Neuronal stem cell (in vitro differentiated cells): ENCODE data around the gene CDH23.

ENCODE experiments used
- DNase-seq: peaks from one replicate; pipeline ENCODE4 v3.0.0-alpha.2; 2013; ENCODE audit warnings: low spot score
- H2AFZ ChIP-seq: one replicate; pipeline ENCODE4 v1.6.1; 2013; ENCODE audit warnings: mild to moderate bottlenecking, low read length, inconsistent platforms
- H2AK5ac ChIP-seq: 2 replicates; pipeline ENCODE4 v1.6.1; 2013; ENCODE audit warnings: low read depth, mild to moderate bottlenecking, inconsistent platforms, low read length, moderate library complexity, mixed read lengths
- H2BK120ac ChIP-seq: 2 replicates; pipeline ENCODE4 v1.6.1; 2013; ENCODE audit warnings: low read depth, mild to moderate bottlenecking, inconsistent platforms, low read length, moderate library complexity, mixed read lengths
- H2BK12ac ChIP-seq: one replicate; pipeline ENCODE4 v1.6.1; 2013; ENCODE audit warnings: low read length, inconsistent platforms
- H2BK15ac ChIP-seq: 2 replicates; pipeline ENCODE4 v1.6.1; 2013; ENCODE audit warnings: mild to moderate bottlenecking, low read length, inconsistent platforms, mixed read lengths
- H2BK5ac ChIP-seq: one replicate; pipeline ENCODE4 v1.6.1; 2013; ENCODE audit warnings: inconsistent platforms, mild to moderate bottlenecking, low read length, moderate library complexity
- H3K14ac ChIP-seq: one replicate; pipeline ENCODE4 v1.6.1; 2013; ENCODE audit warnings: low read length, inconsistent platforms
- H3K18ac ChIP-seq: 2 replicates; pipeline ENCODE4 v1.6.1; 2013; ENCODE audit warnings: low read length, inconsistent platforms
- H3K23ac ChIP-seq: 2 replicates; pipeline ENCODE4 v1.6.1; 2013; ENCODE audit warnings: low read depth, mild to moderate bottlenecking, mixed read lengths, low read length, inconsistent platforms; ENCODE audit not compliant: poor library complexity
- H3K27ac ChIP-seq: replicated peaks from 3 replicates; pipeline ENCODE4 v1.5.1; 2013; ENCODE audit warnings: low read length, inconsistent platforms
- H3K27me3 ChIP-seq, 3 experiments: 2 replicates each; pipeline ENCODE4 v1.6.1; 2013; ENCODE audit warnings: low read length in 3 of 3, mild to moderate bottlenecking in 2 of 3, inconsistent platforms in 1 of 3, low read depth in 1 of 3, mixed read lengths in 1 of 3, moderate library complexity in 1 of 3; ENCODE audit not compliant: control insufficient read depth in 3 of 3, insufficient read depth in 3 of 3
- H3K36me3 ChIP-seq, 2 donors: replicated peaks in 1 of 2; 2 replicates each; pipeline ENCODE4 v1.6.1; 2013; ENCODE audit warnings: low read length in 2 of 2; ENCODE audit not compliant: control insufficient read depth in 2 of 2, insufficient read depth in 2 of 2
- H3K4ac ChIP-seq: 2 replicates; pipeline ENCODE4 v1.6.1; 2013; ENCODE audit warnings: inconsistent platforms, mild to moderate bottlenecking, low read length, moderate library complexity
- H3K4me1 ChIP-seq, 2 donors: 1 replicate in 1 of 2; 2 replicates in 1 of 2; pipeline ENCODE4 v1.6.1; 2013; ENCODE audit warnings: low read length in 2 of 2, low read depth in 1 of 2; ENCODE audit not compliant: control insufficient read depth in 2 of 2, insufficient read depth in 1 of 2
- H3K4me2 ChIP-seq: one replicate; pipeline ENCODE4 v1.6.1; 2013; ENCODE audit warnings: mild to moderate bottlenecking, low read length, inconsistent platforms; ENCODE audit not compliant: insufficient read depth, poor library complexity, severe bottlenecking
- H3K4me3 ChIP-seq, 2 donors: 2 replicates each; pipeline ENCODE4 v1.5.1; 2013; ENCODE audit warnings: low read length in 2 of 2, mild to moderate bottlenecking in 2 of 2, inconsistent platforms in 1 of 2, moderate library complexity in 1 of 2
- H3K79me1 ChIP-seq: one replicate; pipeline ENCODE4 v1.6.1; 2013; ENCODE audit warnings: low read depth, mild to moderate bottlenecking, inconsistent platforms, low read length, moderate library complexity
- H3K9ac ChIP-seq: one replicate; pipeline ENCODE4 v1.6.1; 2013; ENCODE audit warnings: mild to moderate bottlenecking, low read depth, low read length, inconsistent platforms; ENCODE audit not compliant: poor library complexity
- H3K9me3 ChIP-seq, 2 donors: replicated peaks in 1 of 2; 2 replicates each; pipeline versions ENCODE3 to v1.6.1; 2013; ENCODE audit warnings: low read length in 2 of 2, mild to moderate bottlenecking in 2 of 2, inconsistent platforms in 1 of 2, low read depth in 1 of 2, mixed read lengths in 1 of 2, moderate library complexity in 1 of 2; ENCODE audit not compliant: control insufficient read depth in 2 of 2, insufficient read depth in 1 of 2
- H4K8ac ChIP-seq: one replicate; pipeline ENCODE4 v1.6.1; 2013; ENCODE audit warnings: low read depth, mild to moderate bottlenecking, inconsistent platforms, low read length, moderate library complexity
- H4K91ac ChIP-seq: one replicate; pipeline ENCODE4 v1.6.1; 2013; ENCODE audit warnings: low read length, low read depth, mild to moderate bottlenecking, inconsistent platforms; ENCODE audit not compliant: poor library complexity
- WGBS, 2 donors: extraction: QIAGEN DNeasy Blood & Tissue Kit; methylation state at CpG; one replicate each; pipeline ENCODE4 v1.1.7; 2013; ENCODE audit warnings: missing lambda C conversion rate in 2 of 2, mixed read lengths in 1 of 2; ENCODE audit not compliant: insufficient read length in 2 of 2, insufficient replicate concordance in 1 of 2; ENCODE audit errors: extremely low coverage in 2 of 2; 5-methylcytosine and 5-hydroxymethylcytosine counted together

The CDH23 gene

GRCh38 chr10:71832967-71833366 is 436.2 kb downstream of the CDH23 start:
- H3K18ac ChIP-seq: no peak overlapping the region
- no peak overlapping the region for H3K14ac ChIP-seq
- H4K8ac ChIP-seq: no peak overlapping the region
- H3K27me3 ChIP-seq: no peaks in the 10 kb centered on the region
- no peaks in the 10 kb centered on the region for H3K9me3 ChIP-seq
- no peak overlapping the region for H2BK5ac ChIP-seq
- H3K4me3 ChIP-seq: no peak overlapping the region
- no peak overlapping the region for H3K27ac ChIP-seq
- H4K91ac ChIP-seq: no peak overlapping the region
- H3K4me1 ChIP-seq: peaks cover 21 to 28% of the 10 kb centered on the region in 2 donors
- H3K36me3 ChIP-seq: peaks cover 36 to 70% of the 10 kb centered on the region in 2 donors
- H2BK15ac ChIP-seq: no peak overlapping the region
- no peak overlapping the region for H3K4ac ChIP-seq
- DNase-seq: no peak
- H2BK12ac ChIP-seq: no peak overlapping the region
- H2AK5ac ChIP-seq: no peak overlapping the region
- no peak overlapping the region for H3K9ac ChIP-seq
- H2AFZ ChIP-seq: no peak overlapping the region
- peaks cover 22% of the 10 kb centered on the region for H3K79me1 ChIP-seq
- H3K23ac ChIP-seq: no peak overlapping the region
- no peak overlapping the region for H3K4me2 ChIP-seq
- H2BK120ac ChIP-seq: no peak overlapping the region
- WGBS, 2 donors: no CpG with 5 or more reads among the region's 5 CpGs

- H3K27ac ChIP-seq: no peak overlapping the region
- no peak overlapping the region for H3K18ac ChIP-seq
- no peak overlapping the region for H2BK5ac ChIP-seq
- H3K4me3 ChIP-seq: no peak overlapping the region
- no peak overlapping the region for H4K91ac ChIP-seq
- no peak overlapping the region for H2BK120ac ChIP-seq
- DNase-seq: no peak
- H3K9me3 ChIP-seq: no peaks in the 10 kb centered on the region
- H4K8ac ChIP-seq: no peak overlapping the region
- peaks cover 33 to 68% of the 10 kb centered on the region in 2 donors for H3K36me3 ChIP-seq
- no peak overlapping the region for H3K14ac ChIP-seq
- H2AK5ac ChIP-seq: no peak overlapping the region
- peaks cover 27% of the 10 kb centered on the region for H3K79me1 ChIP-seq
- H2BK15ac ChIP-seq: no peak overlapping the region
- no peak overlapping the region for H3K4ac ChIP-seq
- H3K9ac ChIP-seq: no peak overlapping the region
- H2AFZ ChIP-seq: no peak overlapping the region
- H3K23ac ChIP-seq: no peak overlapping the region
- H2BK12ac ChIP-seq: no peak overlapping the region
- no peaks in the 10 kb centered on the region for H3K27me3 ChIP-seq
- no CpG with 5 or more reads among the region's 8 CpGs for WGBS, 2 donors
- no peak overlapping the region for H3K4me2 ChIP-seq
- H3K4me1 ChIP-seq: peaks cover 28 to 35% of the 10 kb centered on the region in 2 donors
Measured at GRCh38 chr10:71833451-71834342, 437.0 kb downstream of the CDH23 start.

- Histone ChIP-seq H4K91ac (no peak overlapping the region), H2BK12ac (no peak overlapping the region), H2BK120ac (no peak overlapping the region), H3K36me3 (peaks cover 30 to 62% of the 10 kb centered on the region in 2 donors), H3K9ac (no peak overlapping the region), H3K4me1 (peaks cover 32 to 39% of the 10 kb centered on the region in 2 donors), H3K4me2 (no peak overlapping the region), H3K23ac (no peak overlapping the region), H2BK5ac (no peak overlapping the region), H3K4me3 (no peak overlapping the region), H3K27me3 (no peaks in the 10 kb centered on the region), H3K79me1 (peaks cover 27% of the 10 kb centered on the region), H4K8ac (no peak overlapping the region), H2BK15ac (no peak overlapping the region), H2AFZ (no peak overlapping the region), H3K14ac (no peak overlapping the region), H3K4ac (no peak overlapping the region), H3K9me3 (no peaks in the 10 kb centered on the region), H3K27ac (no peak overlapping the region), H2AK5ac (no peak overlapping the region), H3K18ac (no peak overlapping the region)
- no peak for DNase-seq
- WGBS, 2 donors: no CpG with 5 or more reads among the region's 14 CpGs
Measured at GRCh38 chr10:71834343-71834674, 437.6 kb downstream of the CDH23 start.

- Histone ChIP-seq H3K27ac (no peak overlapping the region), H3K4ac (no peak overlapping the region), H2BK120ac (no peak overlapping the region), H3K4me2 (no peak overlapping the region), H3K23ac (no peak overlapping the region), H3K36me3 (peaks cover 19 to 45% of the 10 kb centered on the region in 2 donors), H2AK5ac (no peak overlapping the region), H3K14ac (no peak overlapping the region), H3K27me3 (no peaks in the 10 kb centered on the region), H2AFZ (no peak overlapping the region), H4K91ac (no peak overlapping the region), H3K9me3 (no peaks in the 10 kb centered on the region), H2BK5ac (no peak overlapping the region), H3K4me3 (no peak overlapping the region), H2BK15ac (no peak overlapping the region), H3K4me1 (peaks cover 39 to 52% of the 10 kb centered on the region in 2 donors), H3K18ac (no peak overlapping the region), H3K79me1 (peaks cover 27% of the 10 kb centered on the region), H2BK12ac (no peak overlapping the region), H3K9ac (no peak overlapping the region), H4K8ac (no peak overlapping the region)
- no CpG with 5 or more reads among the region's 11 CpGs for WGBS, 2 donors
- no peak for DNase-seq
Measured at GRCh38 chr10:71835671-71836595, 439.2 kb downstream of the CDH23 start.
